Right hindlimb (tissue), 1 donor: ENCODE results near the gene RBPJ.
"Not testable (repeated sequence)": the region's sequence is repeated elsewhere in the genome, so short reads cannot be mapped to it uniquely, and the experiment has no call there.

Experiments
- DNase-seq: peaks from one replicate; pipeline ENCODE4 v3.0.0-alpha.2; 2018

RBPJ gene

GRCh38 chr4:26302031-26302899, 18.5 kb upstream of the RBPJ start:
- no peak for DNase-seq

- no peak for DNase-seq
Observed at GRCh38 chr4:26303008-26303407, 17.8 kb upstream of the RBPJ start.

GRCh38 chr4:26307037-26307800, 13.6 kb upstream of the RBPJ start:
- DNase-seq: no peak

- no peak for DNase-seq
Observed at GRCh38 chr4:26308568-26308967, 12.2 kb upstream of the RBPJ start.

- DNase-seq: no peak
Observed at GRCh38 chr4:26310264-26310663, 10.6 kb upstream of the RBPJ start.

GRCh38 chr4:26311633-26312032, 9.2 kb upstream of the RBPJ start:
- DNase-seq: no peak

GRCh38 chr4:26315316-26315932, 5.4 kb upstream of the RBPJ start:
- not testable (repeated sequence) for DNase-seq

GRCh38 chr4:26317766-26318165, 3.0 kb upstream of the RBPJ start:
- no peak for DNase-seq

- DNase-seq: peak; percentile 99
Observed at GRCh38 chr4:26319467-26319948, 1.3 kb upstream of the RBPJ start.

GRCh38 chr4:26319949-26320537, 771 bp upstream of the RBPJ start:
- no peak for DNase-seq

- peak; percentile 84 for DNase-seq
Observed at GRCh38 chr4:26321373-26322221, 783 bp downstream of the RBPJ start.

GRCh38 chr4:26322346-26322745, 1.5 kb downstream of the RBPJ start:
- DNase-seq: no peak

- DNase-seq: no peak
Observed at GRCh38 chr4:26323821-26324220, 3.0 kb downstream of the RBPJ start.

GRCh38 chr4:26325191-26325590, 4.4 kb downstream of the RBPJ start:
- no peak for DNase-seq

- no peak for DNase-seq
Observed at GRCh38 chr4:26326791-26327190, 6.0 kb downstream of the RBPJ start.

- DNase-seq: no peak
Observed at GRCh38 chr4:26330186-26330787, 9.5 kb downstream of the RBPJ start.

- DNase-seq: no peak
Observed at GRCh38 chr4:26330946-26331345, 10.1 kb downstream of the RBPJ start.

GRCh38 chr4:26331380-26331950, 10.7 kb downstream of the RBPJ start:
- DNase-seq: no peak

- DNase-seq: no peak
Observed at GRCh38 chr4:26334366-26334765, 13.6 kb downstream of the RBPJ start.

GRCh38 chr4:26337612-26338011, 16.8 kb downstream of the RBPJ start:
- no peak for DNase-seq

GRCh38 chr4:26342328-26343037, 21.7 kb downstream of the RBPJ start:
- DNase-seq: no peak
